Smooth muscle cell (in vitro differentiated cells): Measurements from ENCODE around the gene TP53BP2. TPM values are rescaled to one million over a fixed set of nuclear protein-coding genes. Genes with fewer than 3 reads are reported as not detected.
"Not testable (repeated sequence)": the region's sequence is repeated elsewhere in the genome, so short reads cannot be mapped to it uniquely, and the experiment has no call there.

Experiments
- DNase-seq: peaks from one replicate; lab custom pipeline; 2025; ENCODE audit not compliant: unreplicated experiment; lab: John Stamatoyannopoulos, UW
- H2AFZ ChIP-seq: fragments of 200-600 bp; sonication (generic); 2 replicates; pipeline ENCODE4 v1.6.0; 2016; ENCODE audit warnings: antibody characterized with exemption, low read depth, mild to moderate bottlenecking
- H3F3A ChIP-seq: fragments of 200-600 bp; sonication (generic); 2 replicates; pipeline ENCODE4 v1.6.0; 2017; ENCODE audit warnings: antibody characterized with exemption, low read depth
- H3K27ac ChIP-seq: fragments of 200-600 bp; sonication (generic); 2 replicates; pipeline ENCODE4 v1.5.1; 2016; ENCODE audit warnings: low read depth, mild to moderate bottlenecking
- H3K27me3 ChIP-seq: fragments of 200-600 bp; sonication (generic); 2 replicates; pipeline ENCODE4 v1.6.1; 2016; ENCODE audit warnings: low read depth, mild to moderate bottlenecking
- H3K36me3 ChIP-seq: fragments of 200-600 bp; sonication (generic); 2 replicates; pipeline ENCODE4 v1.5.1; 2016; ENCODE audit warnings: low read depth
- H3K4me1 ChIP-seq: fragments of 200-600 bp; sonication (generic); 2 replicates; pipeline ENCODE4 v1.5.1; 2016; ENCODE audit warnings: low read depth
- H3K4me2 ChIP-seq: fragments of 200-600 bp; sonication (generic); 2 replicates; pipeline ENCODE4 v1.6.0; 2016; ENCODE audit warnings: mild to moderate bottlenecking
- H3K4me3 ChIP-seq: fragments of 200-600 bp; sonication (generic); 2 replicates; pipeline ENCODE4 v1.5.1; 2016; ENCODE audit warnings: mild to moderate bottlenecking
- H3K79me2 ChIP-seq: fragments of 200-600 bp; sonication (generic); 2 replicates; pipeline ENCODE4 v1.6.0; 2016; ENCODE audit warnings: low read depth, mild to moderate bottlenecking
- H3K9ac ChIP-seq: fragments of 200-600 bp; sonication (generic); 2 replicates; pipeline ENCODE4 v1.6.0; 2016; ENCODE audit warnings: low read depth
- H3K9me3 ChIP-seq: fragments of 200-600 bp; sonication (generic); replicated peaks from 2 replicates; pipeline ENCODE4 v1.5.1; 2016; ENCODE audit warnings: low read depth
- H4K20me1 ChIP-seq: fragments of 200-600 bp; sonication (generic); 2 replicates; pipeline ENCODE4 v1.6.0; 2016; ENCODE audit warnings: low read depth
- WGBS: methylation state at CpG from one replicate; pipeline ENCODE4 v1.1.7; 2016; ENCODE audit warnings: low lambda C conversion rate; 5-methylcytosine and 5-hydroxymethylcytosine counted together
- polyA plus RNA-seq: library from polyadenylated mRNA; unstranded; fragments of >200 nt; fragmentation: Nextera tagmentation; extraction: Ambion mirVana; gene quantifications from 2 replicates; pipeline ENCODE4 v1.2.1, GENCODE V29; 2016
- total RNA-seq: library from RNA; depleted of rRNA; stranded (reverse); fragments of >200 nt; gene quantifications from 2 replicates; pipeline ENCODE4 v1.2.3, GENCODE V29; 2014
- TF ChIP-seq, protein P1 (sequence below): fragments of 200-600 bp; sonication (generic); IDR thresholded peaks from 2 replicates; pipeline ENCODE4 v1.5.1; 2017; ENCODE audit warnings: borderline replicate concordance, mild to moderate bottlenecking, antibody characterized with exemption; ENCODE audit not compliant: insufficient read depth, poor library complexity, severe bottlenecking

Gene TP53BP2
- total and polyA plus RNA-seq, 2 experiments from 2014 or later: 11.8 to 30.8 TPM

DNA sequence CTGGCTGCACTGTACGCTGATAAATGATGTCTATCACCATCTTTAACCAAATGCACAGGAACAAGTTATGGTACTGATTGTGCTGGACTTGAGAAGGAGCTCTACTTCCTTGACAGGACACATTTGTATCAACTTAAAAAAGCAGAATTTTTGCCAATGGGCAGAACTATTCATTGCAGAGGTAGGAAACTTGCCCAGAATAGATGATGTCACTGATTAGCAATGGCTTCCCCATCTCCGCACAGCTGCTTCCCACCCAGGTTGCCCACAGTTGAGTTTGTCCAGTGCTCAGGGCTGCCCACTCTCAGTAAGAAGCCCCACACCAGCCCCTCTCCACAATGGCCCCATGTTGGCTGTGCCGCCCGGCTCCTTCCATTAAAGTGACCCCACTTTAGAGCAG, 100.0 kb downstream of the TP53BP2 start:
- Histone ChIP-seq H2AFZ (no peak overlapping the region), H4K20me1 (peaks cover 25% of the 10 kb centered on the region), H3K9ac (no peak overlapping the region), H3K79me2 (peaks cover 10% of the 10 kb centered on the region), H3K9me3 (no peaks in the 10 kb centered on the region), H3K4me1 (peaks cover 4% of the 10 kb centered on the region), H3K4me3 (no peak overlapping the region), H3K27me3 (no peaks in the 10 kb centered on the region), H3K36me3 (peaks cover 9% of the 10 kb centered on the region), H3K4me2 (no peak overlapping the region), H3F3A (peaks cover 18% of the 10 kb centered on the region), H3K27ac (peak overlapping the region; percentile 86)
- TF ChIP-seq, protein P1, sequence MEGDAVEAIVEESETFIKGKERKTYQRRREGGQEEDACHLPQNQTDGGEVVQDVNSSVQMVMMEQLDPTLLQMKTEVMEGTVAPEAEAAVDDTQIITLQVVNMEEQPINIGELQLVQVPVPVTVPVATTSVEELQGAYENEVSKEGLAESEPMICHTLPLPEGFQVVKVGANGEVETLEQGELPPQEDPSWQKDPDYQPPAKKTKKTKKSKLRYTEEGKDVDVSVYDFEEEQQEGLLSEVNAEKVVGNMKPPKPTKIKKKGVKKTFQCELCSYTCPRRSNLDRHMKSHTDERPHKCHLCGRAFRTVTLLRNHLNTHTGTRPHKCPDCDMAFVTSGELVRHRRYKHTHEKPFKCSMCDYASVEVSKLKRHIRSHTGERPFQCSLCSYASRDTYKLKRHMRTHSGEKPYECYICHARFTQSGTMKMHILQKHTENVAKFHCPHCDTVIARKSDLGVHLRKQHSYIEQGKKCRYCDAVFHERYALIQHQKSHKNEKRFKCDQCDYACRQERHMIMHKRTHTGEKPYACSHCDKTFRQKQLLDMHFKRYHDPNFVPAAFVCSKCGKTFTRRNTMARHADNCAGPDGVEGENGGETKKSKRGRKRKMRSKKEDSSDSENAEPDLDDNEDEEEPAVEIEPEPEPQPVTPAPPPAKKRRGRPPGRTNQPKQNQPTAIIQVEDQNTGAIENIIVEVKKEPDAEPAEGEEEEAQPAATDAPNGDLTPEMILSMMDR: no peak
- WGBS: 98% methylated on average over 4 of the region's 4 CpGs
- DNase-seq: no peak

DNA sequence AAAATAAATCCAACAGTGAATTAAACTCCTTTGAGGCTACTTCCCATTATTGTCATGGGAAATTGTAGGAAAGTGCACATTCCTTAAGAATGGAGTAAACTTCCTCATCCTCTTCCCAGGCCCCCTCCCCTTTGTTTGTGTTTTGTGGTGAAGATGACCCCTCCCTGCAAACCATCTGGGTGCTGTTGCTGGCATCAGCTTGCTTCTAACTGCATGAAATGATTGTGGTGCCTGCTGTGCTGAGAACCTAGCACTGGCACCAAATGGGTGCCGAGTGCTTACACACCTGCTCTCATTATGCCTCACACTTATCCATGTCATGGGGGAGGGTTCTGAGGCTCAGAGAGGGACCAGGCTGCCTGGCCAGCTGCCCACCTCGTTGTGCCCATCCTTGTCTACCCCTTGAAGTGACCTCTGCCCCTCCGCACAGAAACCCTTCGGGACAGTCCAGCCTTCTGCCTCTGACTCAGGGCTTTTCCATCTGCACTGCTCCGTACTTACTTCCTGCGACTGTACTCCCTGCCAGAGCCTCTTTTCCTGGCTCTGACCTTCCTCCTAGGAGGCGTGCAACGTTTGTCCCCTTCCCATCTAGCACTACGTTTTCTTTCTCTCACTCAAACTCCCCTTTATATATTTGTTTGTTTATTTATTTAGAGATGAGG, 102.8 kb downstream of the TP53BP2 start:
- peaks cover 25% of the 10 kb centered on the region for H4K20me1 ChIP-seq
- 87% methylated on average over 9 of the region's 9 CpGs for WGBS
- peaks cover 16% of the 10 kb centered on the region for H3K79me2 ChIP-seq
- no peak for DNase-seq
- H3K4me3 ChIP-seq: no peak overlapping the region
- H3K9ac ChIP-seq: no peak overlapping the region
- TF ChIP-seq, protein P1: no peak
- no peaks in the 10 kb centered on the region for H3K36me3 ChIP-seq
- H3K4me1 ChIP-seq: no peaks in the 10 kb centered on the region
- peaks cover 16% of the 10 kb centered on the region for H3F3A ChIP-seq
- no peak overlapping the region for H2AFZ ChIP-seq
- no peaks in the 10 kb centered on the region for H3K27me3 ChIP-seq
- no peaks in the 10 kb centered on the region for H3K9me3 ChIP-seq
- no peak overlapping the region for H3K4me2 ChIP-seq
- H3K27ac ChIP-seq: no peak overlapping the region

DNA sequence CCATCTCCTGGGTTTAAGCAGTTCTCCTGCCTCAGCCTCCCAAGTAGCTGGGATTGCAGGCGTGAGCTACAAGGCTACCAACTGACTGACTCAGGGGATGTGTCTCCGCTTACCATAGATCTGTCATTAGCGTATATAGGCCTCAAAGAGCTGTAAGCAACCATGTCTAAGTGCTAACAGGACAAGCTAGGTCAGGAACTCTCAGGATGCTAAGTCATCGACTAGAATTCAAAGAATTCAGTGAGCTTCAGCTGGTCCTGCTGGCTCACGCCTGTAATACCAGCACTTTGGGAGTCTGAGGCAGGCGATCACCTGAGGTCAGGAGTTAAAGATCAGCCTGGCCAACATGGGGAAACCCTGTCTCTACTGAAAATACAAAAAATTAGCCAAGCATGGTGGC, 103.9 kb downstream of the TP53BP2 start:
- H3K9ac ChIP-seq: no peak overlapping the region
- H3K4me1 ChIP-seq: no peaks in the 10 kb centered on the region
- 48% methylated on average over 6 of the region's 6 CpGs for WGBS
- H3K36me3 ChIP-seq: no peaks in the 10 kb centered on the region
- H3F3A ChIP-seq: peaks cover 16% of the 10 kb centered on the region
- H4K20me1 ChIP-seq: peaks cover 30% of the 10 kb centered on the region
- no peak overlapping the region for H3K4me3 ChIP-seq
- H3K27me3 ChIP-seq: no peaks in the 10 kb centered on the region
- DNase-seq: no peak
- no peaks in the 10 kb centered on the region for H3K9me3 ChIP-seq
- H3K4me2 ChIP-seq: no peak overlapping the region
- TF ChIP-seq, protein P1: no peak
- H3K79me2 ChIP-seq: peaks cover 26% of the 10 kb centered on the region
- H3K27ac ChIP-seq: peak overlapping the region; percentile 60
- H2AFZ ChIP-seq: no peak overlapping the region

DNA sequence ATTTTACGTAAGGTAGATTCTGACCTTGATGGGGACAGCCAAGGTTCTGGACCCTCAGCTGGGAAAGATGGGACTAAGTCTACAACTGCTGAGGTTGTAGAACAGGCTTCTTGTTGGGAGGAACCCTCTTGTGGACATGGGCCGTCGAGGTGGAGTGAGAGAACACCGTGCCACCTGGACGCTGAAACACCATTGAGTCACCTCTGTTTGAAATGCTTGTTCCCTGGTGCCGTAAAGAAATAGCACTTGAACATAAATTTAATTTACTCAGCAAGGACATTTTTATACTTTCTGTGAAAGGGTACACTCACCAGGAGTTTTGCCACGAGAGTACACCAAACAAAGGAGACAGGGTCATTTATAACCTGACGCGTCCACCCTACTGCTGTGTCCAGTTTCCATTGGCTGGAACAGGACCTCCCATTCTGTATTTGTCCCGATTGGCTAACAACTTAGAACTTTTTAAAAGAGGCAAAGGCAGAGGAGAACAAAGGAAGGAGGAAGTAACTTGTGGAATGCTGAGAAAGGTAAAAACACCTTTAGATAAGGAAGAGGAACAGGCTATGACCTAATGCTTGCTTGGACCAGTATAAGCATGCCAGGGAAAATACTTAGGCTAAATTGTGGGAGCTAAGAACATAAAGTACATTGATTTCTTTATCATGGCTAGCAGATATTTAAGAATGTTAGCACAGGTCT, 105.6 kb downstream of the TP53BP2 start:
- H3K4me1 ChIP-seq, H3K4me3 ChIP-seq, H3K9ac ChIP-seq, H3F3A ChIP-seq, H3K27me3 ChIP-seq, H2AFZ ChIP-seq, DNase-seq, H3K36me3 ChIP-seq, H3K4me2 ChIP-seq, H3K9me3 ChIP-seq: not testable (repeated sequence)
- H4K20me1 ChIP-seq: peaks cover 31% of the 10 kb centered on the region
- peak overlapping the region; percentile 32 for H3K27ac ChIP-seq
- WGBS: 81% methylated on average over 10 of the region's 10 CpGs
- peaks cover 42% of the 10 kb centered on the region for H3K79me2 ChIP-seq
